Epithelial cell of esophagus (primary cell): ENCODE results near the gene OR7E24.
"Not testable (repeated sequence)": the region's sequence is repeated elsewhere in the genome, so short reads cannot be mapped to it uniquely, and the experiment has no call there.

Source experiments
- DNase-seq: peaks from one replicate; pipeline ENCODE4 v3.0.0; 2010; ENCODE audit warnings: low read depth
- H3K4me3 ChIP-seq: 2 replicates; pipeline ENCODE4 v1.5.1; 2011; ENCODE audit warnings: mild to moderate bottlenecking, low read length, control low read depth
- CTCF ChIP-seq: IDR thresholded peaks from 2 replicates; pipeline ENCODE4 v1.5.1; 2011; ENCODE audit warnings: low read depth, mild to moderate bottlenecking, low read length, control low read depth, inconsistent platforms; ENCODE audit not compliant: insufficient read depth; ENCODE audit errors: missing control alignments

Gene OR7E24

GRCh38 chr19:9250630-9251029 lies at the start of gene OR7E24:
Gene OR7E24 (plus strand): TSS chr19:9250930. CDS start chr19:9251044, 114 bp downstream.
- no peak within 1 kb of the TSS for H3K4me3 ChIP-seq
- TF ChIP-seq CTCF = no peak
- no peak for DNase-seq

GRCh38 chr19:9205501-9206113 lies 45.1 kb upstream of the OR7E24 start:
- DNase-seq = peak; percentile 60
- H3K4me3 ChIP-seq = no peak overlapping the region
- peak; percentile 89 for TF ChIP-seq CTCF

GRCh38 chr19:9219489-9219888 lies 31.2 kb upstream of the OR7E24 start, which contains the start of gene OR7D4:
Gene OR7D4 (minus strand): TSS chr19:9219589. CDS start chr19:9214837, 4,752 bp downstream.
- DNase-seq = no peak
- no peak within 1 kb of the TSS for H3K4me3 ChIP-seq
- TF ChIP-seq CTCF = no peak

DNA sequence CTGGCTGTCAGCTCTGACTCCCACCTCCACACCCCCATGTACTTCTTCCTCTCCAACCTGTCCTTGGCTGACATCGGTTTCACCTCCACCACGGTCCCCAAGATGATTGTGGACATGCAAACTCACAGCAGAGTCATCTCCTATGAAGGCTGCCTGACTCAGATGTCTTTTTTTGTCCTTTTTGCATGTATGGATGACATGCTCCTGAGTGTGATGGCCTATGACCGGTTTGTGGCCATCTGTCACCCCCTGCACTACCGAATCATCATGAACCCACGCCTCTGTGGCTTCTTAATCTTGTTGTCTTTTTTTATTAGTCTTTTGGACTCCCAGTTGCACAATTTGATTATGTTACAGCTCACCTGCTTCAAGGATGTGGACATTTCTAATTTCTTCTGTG lies 506 bp downstream of the OR7E24 start:
- TF ChIP-seq CTCF = no peak
- no peak overlapping the region for H3K4me3 ChIP-seq
- DNase-seq = no peak

- H3K4me3 ChIP-seq, DNase-seq: not testable (repeated sequence)
These were observed 32.8 kb downstream of the OR7E24 start for GRCh38 chr19:9283485-9283884.

GRCh38 chr19:9289231-9289884 lies 38.6 kb downstream of the OR7E24 start:
- TF ChIP-seq CTCF = no peak
- no peak overlapping the region for H3K4me3 ChIP-seq
- DNase-seq = no peak

- DNase-seq = no peak
- no peak for TF ChIP-seq CTCF
- no peak overlapping the region for H3K4me3 ChIP-seq
These were observed 44.7 kb downstream of the OR7E24 start for GRCh38 chr19:9295411-9295849.
